Osteoblast (primary cell): Measurements from ENCODE around the gene TIPIN. TPM values are rescaled to one million over a fixed set of nuclear protein-coding genes. Genes with fewer than 3 reads are reported as not detected.
A peak's percentile ranks its signal among the peaks of the same experiment; 100 is the strongest.

Source experiments
- DNase-seq: peaks from one replicate; pipeline ENCODE4 v3.0.0; 2011; ENCODE audit warnings: low spot score, mixed read lengths; ENCODE audit not compliant: insufficient read length; ENCODE audit errors: missing footprints
- H2AFZ ChIP-seq: 2 replicates; pipeline ENCODE4 v1.6.0; 2011; ENCODE audit warnings: mild to moderate bottlenecking, low read length
- H3K27ac ChIP-seq: 2 replicates; pipeline ENCODE4 v1.5.1; 2011; ENCODE audit warnings: mild to moderate bottlenecking, low read depth, low read length, moderate library complexity
- H3K27me3 ChIP-seq: 2 replicates; pipeline ENCODE4 v1.6.0; 2012; ENCODE audit warnings: mild to moderate bottlenecking, control low read depth, inconsistent platforms, low read length, moderate library complexity; ENCODE audit not compliant: insufficient read depth
- H3K36me3 ChIP-seq: 2 replicates; pipeline ENCODE4 v1.5.1; 2011; ENCODE audit warnings: mild to moderate bottlenecking, low read length, control low read depth, moderate library complexity; ENCODE audit not compliant: insufficient read depth
- H3K4me1 ChIP-seq: 2 replicates; pipeline ENCODE4 v1.5.1; 2011; ENCODE audit warnings: mild to moderate bottlenecking, low read length, control low read depth, moderate library complexity; ENCODE audit not compliant: insufficient read depth
- H3K4me2 ChIP-seq: 2 replicates; pipeline ENCODE4 v1.6.0; 2011; ENCODE audit warnings: mild to moderate bottlenecking, low read length; ENCODE audit not compliant: insufficient read depth
- H3K4me3 ChIP-seq: fragments of 200-600 bp; sonication (generic); 3 replicates; pipeline ENCODE4 v1.5.1; 2012; ENCODE audit warnings: mild to moderate bottlenecking, low read length, inconsistent platforms; ENCODE audit not compliant: insufficient read depth
- H3K79me2 ChIP-seq: 2 replicates; pipeline ENCODE4 v1.6.0; 2012; ENCODE audit warnings: mild to moderate bottlenecking, low read length, control low read depth, inconsistent platforms; ENCODE audit not compliant: insufficient read depth
- H3K9me3 ChIP-seq: 2 replicates; pipeline ENCODE4 v1.5.1; 2011; ENCODE audit warnings: low read depth, low read length, control low read depth
- H4K20me1 ChIP-seq: 2 replicates; pipeline ENCODE4 v1.6.0; 2012; ENCODE audit warnings: mild to moderate bottlenecking, low read length, control low read depth; ENCODE audit not compliant: insufficient read depth
- small RNA-seq: library from RNA; depleted of rRNA; stranded (forward); fragments of <200 nt; gene quantifications from one replicate; pipeline ENCODE3, GENCODE V24; 2012
- total RNA-seq: library from RNA; depleted of rRNA; stranded (reverse); fragments of >200 nt; gene quantifications from 2 replicates; pipeline ENCODE4 v1.2.3, GENCODE V29; 2012
- TF ChIP-seq, protein P1 (sequence below): IDR thresholded peaks from 2 replicates; pipeline ENCODE4 v1.5.1; 2011; ENCODE audit warnings: mild to moderate bottlenecking, low read depth, low read length, moderate library complexity; ENCODE audit errors: extremely low read depth

Gene TIPIN
- total RNA-seq, 1 donor = 9.0 TPM

DNA sequence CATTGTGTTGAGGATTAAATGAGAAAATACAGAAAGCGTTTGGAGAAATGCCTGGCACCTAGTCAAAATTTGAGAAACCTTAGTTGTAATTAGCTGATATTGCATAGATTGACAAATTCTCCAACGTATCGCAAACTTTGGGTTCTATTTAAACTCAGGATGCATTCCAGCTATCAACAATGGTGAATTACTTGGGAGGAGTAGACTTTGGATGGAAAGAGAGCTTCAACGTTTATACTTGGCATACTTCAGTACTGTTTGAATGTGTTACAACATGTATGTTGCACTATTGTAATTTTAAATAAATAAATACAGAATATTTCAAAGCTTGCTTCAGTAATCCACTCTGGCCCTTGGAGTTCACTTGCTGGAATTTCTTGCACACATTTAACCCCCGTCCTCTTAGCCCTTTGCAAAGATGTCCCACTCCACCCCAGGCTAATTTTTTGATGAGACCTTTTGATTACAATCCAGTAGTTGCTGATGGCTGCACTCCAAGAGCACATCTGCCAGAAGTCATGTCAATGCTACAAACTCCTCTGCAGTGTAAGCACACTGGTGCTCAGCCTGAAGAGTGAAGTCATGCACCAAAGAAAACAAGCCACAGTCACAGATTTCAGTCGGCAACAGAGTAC, 67.8 kb downstream of the TIPIN start:
- TF ChIP-seq, protein P1, sequence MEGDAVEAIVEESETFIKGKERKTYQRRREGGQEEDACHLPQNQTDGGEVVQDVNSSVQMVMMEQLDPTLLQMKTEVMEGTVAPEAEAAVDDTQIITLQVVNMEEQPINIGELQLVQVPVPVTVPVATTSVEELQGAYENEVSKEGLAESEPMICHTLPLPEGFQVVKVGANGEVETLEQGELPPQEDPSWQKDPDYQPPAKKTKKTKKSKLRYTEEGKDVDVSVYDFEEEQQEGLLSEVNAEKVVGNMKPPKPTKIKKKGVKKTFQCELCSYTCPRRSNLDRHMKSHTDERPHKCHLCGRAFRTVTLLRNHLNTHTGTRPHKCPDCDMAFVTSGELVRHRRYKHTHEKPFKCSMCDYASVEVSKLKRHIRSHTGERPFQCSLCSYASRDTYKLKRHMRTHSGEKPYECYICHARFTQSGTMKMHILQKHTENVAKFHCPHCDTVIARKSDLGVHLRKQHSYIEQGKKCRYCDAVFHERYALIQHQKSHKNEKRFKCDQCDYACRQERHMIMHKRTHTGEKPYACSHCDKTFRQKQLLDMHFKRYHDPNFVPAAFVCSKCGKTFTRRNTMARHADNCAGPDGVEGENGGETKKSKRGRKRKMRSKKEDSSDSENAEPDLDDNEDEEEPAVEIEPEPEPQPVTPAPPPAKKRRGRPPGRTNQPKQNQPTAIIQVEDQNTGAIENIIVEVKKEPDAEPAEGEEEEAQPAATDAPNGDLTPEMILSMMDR = no peak
- Histone ChIP-seq H3K27me3 (no peaks in the 10 kb centered on the region), H3K4me1 (peaks cover 4% of the 10 kb centered on the region), H2AFZ (no peak overlapping the region), H3K36me3 (no peaks in the 10 kb centered on the region), H3K79me2 (no peaks in the 10 kb centered on the region), H4K20me1 (no peaks in the 10 kb centered on the region), H3K9me3 (no peaks in the 10 kb centered on the region), H3K27ac (no peak overlapping the region), H3K4me2 (no peak overlapping the region), H3K4me3 (no peak overlapping the region)
- DNase-seq = peak; percentile 23

DNA sequence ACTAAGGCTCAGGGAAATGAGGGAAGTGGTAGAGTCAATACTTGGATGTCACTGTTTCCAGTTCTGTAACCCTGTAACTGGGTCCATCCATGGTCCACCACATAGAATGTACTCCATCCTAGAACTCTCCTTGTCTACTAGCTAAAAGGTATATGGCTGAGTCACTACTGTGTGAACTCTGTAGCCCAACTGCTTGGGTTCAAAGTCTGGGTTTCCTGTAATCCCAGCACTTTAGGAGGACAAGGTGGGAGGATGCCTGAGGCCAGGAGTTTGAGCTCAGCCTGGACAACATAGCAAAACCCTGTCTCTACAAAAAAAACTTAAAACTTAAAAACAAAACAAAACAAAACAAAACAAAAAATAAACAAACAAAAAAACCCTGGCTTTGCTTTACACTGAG, 68.4 kb downstream of the TIPIN start:
- H3K4me3 ChIP-seq = no peak overlapping the region
- no peaks in the 10 kb centered on the region for H3K27me3 ChIP-seq
- H3K4me2 ChIP-seq = no peak overlapping the region
- peaks cover 4% of the 10 kb centered on the region for H3K4me1 ChIP-seq
- H3K27ac ChIP-seq = no peak overlapping the region
- DNase-seq = no peak
- H2AFZ ChIP-seq = no peak overlapping the region
- H3K9me3 ChIP-seq = no peaks in the 10 kb centered on the region
- TF ChIP-seq, protein P1 = no peak
- H3K79me2 ChIP-seq = no peaks in the 10 kb centered on the region
- H4K20me1 ChIP-seq = no peaks in the 10 kb centered on the region
- H3K36me3 ChIP-seq = no peaks in the 10 kb centered on the region

DNA sequence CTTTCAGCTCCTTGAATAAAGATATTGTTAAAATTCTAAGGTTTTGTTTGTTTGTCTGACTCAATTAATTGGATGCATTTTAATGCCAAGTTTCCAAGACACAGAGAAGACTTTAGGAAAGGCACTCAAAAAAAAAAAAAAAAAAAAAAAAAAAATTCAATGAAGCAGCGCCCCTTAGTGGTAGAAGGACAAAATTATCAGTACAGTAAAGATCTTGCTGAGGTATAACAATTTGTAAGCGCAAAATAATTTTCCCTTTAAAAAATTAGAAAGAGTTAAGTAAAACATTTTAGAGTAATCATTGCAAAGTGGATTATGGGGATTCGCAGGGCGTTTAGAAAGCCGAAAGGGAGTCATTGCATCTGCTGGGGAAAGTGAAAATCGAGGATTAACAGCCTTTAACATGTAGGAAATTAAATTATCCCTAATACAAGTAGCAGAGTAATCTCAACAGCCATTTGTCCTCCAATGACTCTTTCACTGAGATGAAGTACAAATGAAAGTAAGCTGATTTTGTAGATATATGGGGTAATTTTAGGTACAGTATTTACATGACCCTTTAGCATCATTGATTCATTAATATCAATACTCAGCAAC, 68.9 kb downstream of the TIPIN start:
- Histone ChIP-seq H3K4me2 (no peak overlapping the region), H3K4me3 (no peak overlapping the region), H3K36me3 (no peaks in the 10 kb centered on the region), H3K27ac (no peak overlapping the region), H3K79me2 (no peaks in the 10 kb centered on the region), H2AFZ (no peak overlapping the region), H3K4me1 (no peaks in the 10 kb centered on the region), H3K27me3 (no peaks in the 10 kb centered on the region), H3K9me3 (no peaks in the 10 kb centered on the region), H4K20me1 (no peaks in the 10 kb centered on the region)
- DNase-seq = peak; percentile 73
- TF ChIP-seq, protein P1 = peak; percentile 70

Small RNA genes within 50 kb of the gene (small RNA-seq; reads per million reads assigned to genes)
- gene RF00019 (not detected), gene SCARNA14 (16.4 reads per million, percentile 94 among the genes with 10 or more reads in this experiment)

Other genes starting within 250 kb of the TIPIN start
- gene MEGF11, start 102.9 kb downstream of the TIPIN start, total RNA-seq = not detected in 2 replicates
- 40.5 and 44.5 TPM in 2 replicates for gene DIS3L, start 63.1 kb downstream of the TIPIN start, total RNA-seq
- gene MAP2K1, start 30.2 kb upstream of the TIPIN start, total RNA-seq = 19.2 and 21.2 TPM in 2 replicates
- 14.5 and 18.0 TPM in 2 replicates for gene SNAPC5, start 141.1 kb upstream of the TIPIN start, total RNA-seq
- gene RPL4, start 148.2 kb upstream of the TIPIN start, total RNA-seq = 2,311 and 3,002 TPM in 2 replicates
- 8.7 and 13.0 TPM in 2 replicates for gene ZWILCH, start 148.6 kb upstream of the TIPIN start, total RNA-seq
- gene LCTL, start 209.3 kb upstream of the TIPIN start, total RNA-seq = 1.2 and 1.4 TPM in 2 replicates